ENCODE results near the gene SBK1. TPM values are rescaled to one million over a fixed set of nuclear protein-coding genes. Genes with fewer than 3 reads are reported as not detected.

SBK1 gene
- total and polyA plus RNA-seq, 4 donors: 0.90 to 2.7 (median 2.3) TPM

GRCh38 chr16:28282045-28282444 is 10.3 kb upstream of the SBK1 start:
- WGBS, 2 donors: 83 to 84% methylated on average over 8 of the region's 8 CpGs
- Histone ChIP-seq H3K4me1 (ENCODE audit: control insufficient read depth in 5 of 5, insufficient read depth in 5 of 5, low read length in 5 of 5) (peaks cover 0 to 7% (median 0%) of the 10 kb centered on the region in 5 donors), H3K27me3 (ENCODE audit: control insufficient read depth in 3 of 3, insufficient read depth in 3 of 3, low read length in 2 of 3) (no peaks in the 10 kb centered on the region), H3K36me3 (ENCODE audit: control insufficient read depth in 4 of 4, insufficient read depth in 4 of 4, low read length in 4 of 4) (no peaks in the 10 kb centered on the region), H3K4me3 (no peak overlapping the region), H3K9me3 (ENCODE audit: control insufficient read depth in 4 of 4, insufficient read depth in 3 of 4, low read length in 3 of 4) (no peaks in the 10 kb centered on the region), H3K27ac (ENCODE audit: low read depth in 1 of 2, low read length in 1 of 2) (no peak overlapping the region), H3K9ac (ENCODE audit: insufficient read depth in 1 of 2, low read length in 2 of 2) (no peak overlapping the region)
- ATAC-seq (ENCODE audit: insufficient read depth, low FRiP score) (no peak), DNase-seq (no peak)
- no peak for TF ChIP-seq CTCF (IDR thresholded peaks at IDR 0.05; ENCODE audit: control extremely low read depth, extremely low read depth)

- no peak overlapping the region for H3K27ac ChIP-seq (ENCODE audit: low read depth in 1 of 2, low read length in 1 of 2)
- no peak for TF ChIP-seq CTCF (IDR thresholded peaks at IDR 0.05; ENCODE audit: control extremely low read depth, extremely low read depth)
- no peak overlapping the region for H3K4me3 ChIP-seq
- H3K4me1 ChIP-seq (ENCODE audit: control insufficient read depth in 5 of 5, insufficient read depth in 5 of 5, low read length in 5 of 5): no peaks in the 10 kb centered on the region
- no peak for DNase-seq
- H3K36me3 ChIP-seq (ENCODE audit: control insufficient read depth in 4 of 4, insufficient read depth in 4 of 4, low read length in 4 of 4): no peaks in the 10 kb centered on the region
- no peak for ATAC-seq (ENCODE audit: insufficient read depth, low FRiP score)
- WGBS, 2 donors: 87% methylated on average over 9 of the region's 9 CpGs
- H3K27me3 ChIP-seq (ENCODE audit: control insufficient read depth in 3 of 3, insufficient read depth in 3 of 3, low read length in 2 of 3): no peaks in the 10 kb centered on the region
- H3K9me3 ChIP-seq (ENCODE audit: control insufficient read depth in 4 of 4, insufficient read depth in 3 of 4, low read length in 3 of 4): no peaks in the 10 kb centered on the region
- H3K9ac ChIP-seq (ENCODE audit: insufficient read depth in 1 of 2, low read length in 2 of 2): no peak overlapping the region
Observed at GRCh38 chr16:28283173-28283572, 9.2 kb upstream of the SBK1 start.

GRCh38 chr16:28283798-28284577 is 8.3 kb upstream of the SBK1 start:
- Histone ChIP-seq H3K4me3 (no peak overlapping the region), H3K9me3 (ENCODE audit: control insufficient read depth in 4 of 4, insufficient read depth in 3 of 4, low read length in 3 of 4) (no peaks in the 10 kb centered on the region), H3K4me1 (ENCODE audit: control insufficient read depth in 5 of 5, insufficient read depth in 5 of 5, low read length in 5 of 5) (no peaks in the 10 kb centered on the region), H3K9ac (ENCODE audit: insufficient read depth in 1 of 2, low read length in 2 of 2) (no peak overlapping the region), H3K27ac (ENCODE audit: low read depth in 1 of 2, low read length in 1 of 2) (no peak overlapping the region), H3K27me3 (ENCODE audit: control insufficient read depth in 3 of 3, insufficient read depth in 3 of 3, low read length in 2 of 3) (no peaks in the 10 kb centered on the region), H3K36me3 (ENCODE audit: control insufficient read depth in 4 of 4, insufficient read depth in 4 of 4, low read length in 4 of 4) (no peaks in the 10 kb centered on the region)
- WGBS, 2 donors: 74 to 84% methylated on average over 15 of the region's 15 CpGs
- DNase-seq: peak in 1 of 3 donors; percentile 28
- ATAC-seq (ENCODE audit: insufficient read depth, low FRiP score): no peak
- no peak for TF ChIP-seq CTCF (IDR thresholded peaks at IDR 0.05; ENCODE audit: control extremely low read depth, extremely low read depth)
